SK-N-SH treated with all-trans-retinoic acid at 6 μM for 48 hours (cell line): Measurements from ENCODE around the gene DHRS1.

ENCODE experiments used
- ISL1 ChIP-seq: fragments of 250-450 bp; sonication (Bioruptor Pico); IDR thresholded peaks from 2 replicates; pipeline ENCODE4 v2.1.2; 2022; ENCODE audit warnings: mild to moderate bottlenecking, moderate library complexity
- ZNF8 ChIP-seq: fragments of 450-650 bp; formaldehyde crosslinking; IDR thresholded peaks from 2 replicates; pipeline ENCODE4 v1.5.0; 2020; ENCODE audit warnings: mild to moderate bottlenecking, moderate library complexity
- TF ChIP-seq, protein P1 (sequence below): fragments of 250-450 bp; sonication (Bioruptor Pico); IDR thresholded peaks from 2 replicates; pipeline ENCODE4 v1.5.1; 2020; ENCODE audit warnings: low read depth, mild to moderate bottlenecking, moderate library complexity

DNA sequence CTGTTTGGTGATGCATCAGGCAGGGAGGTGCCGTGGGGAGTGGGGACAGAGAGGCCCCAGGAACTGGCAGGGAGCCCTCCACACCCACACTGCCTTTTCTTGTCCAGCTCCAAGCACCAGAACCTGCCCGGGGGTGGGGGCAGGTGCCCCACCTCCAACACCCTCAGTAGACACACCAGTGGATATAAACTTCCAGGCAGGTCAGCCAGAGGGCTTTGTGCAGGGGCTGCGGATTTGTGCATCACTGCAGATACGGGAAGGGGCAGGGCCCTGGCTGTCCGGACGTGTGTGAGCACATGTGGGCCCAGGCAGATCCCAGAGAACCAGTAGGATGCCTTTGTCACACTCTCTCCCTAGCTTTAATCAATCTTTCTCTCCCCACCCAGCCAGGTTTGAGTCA lies 35.3 kb downstream of the DHRS1 start:
- TF ChIP-seq ISL1, result no peak
- no peak for TF ChIP-seq ZNF8 (CRISPR knock-in tag)
- TF ChIP-seq, protein P1, sequence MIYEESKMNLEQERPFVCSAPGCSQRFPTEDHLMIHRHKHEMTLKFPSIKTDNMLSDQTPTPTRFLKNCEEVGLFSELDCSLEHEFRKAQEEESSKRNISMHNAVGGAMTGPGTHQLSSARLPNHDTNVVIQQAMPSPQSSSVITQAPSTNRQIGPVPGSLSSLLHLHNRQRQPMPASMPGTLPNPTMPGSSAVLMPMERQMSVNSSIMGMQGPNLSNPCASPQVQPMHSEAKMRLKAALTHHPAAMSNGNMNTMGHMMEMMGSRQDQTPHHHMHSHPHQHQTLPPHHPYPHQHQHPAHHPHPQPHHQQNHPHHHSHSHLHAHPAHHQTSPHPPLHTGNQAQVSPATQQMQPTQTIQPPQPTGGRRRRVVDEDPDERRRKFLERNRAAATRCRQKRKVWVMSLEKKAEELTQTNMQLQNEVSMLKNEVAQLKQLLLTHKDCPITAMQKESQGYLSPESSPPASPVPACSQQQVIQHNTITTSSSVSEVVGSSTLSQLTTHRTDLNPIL, result no peak
